PC-3 (cell line): Measurements from ENCODE around the gene LDLR. TPM values are rescaled to one million over a fixed set of nuclear protein-coding genes. Genes with fewer than 3 reads are reported as not detected.
"Not testable (repeated sequence)": the region's sequence is repeated elsewhere in the genome, so short reads cannot be mapped to it uniquely, and the experiment has no call there.

Experiments used
- ATAC-seq: fragments of 200-7000 bp; cut with Tn5 transposase; 2 replicates; pipeline ENCODE4 v1.9.1; 2020; ENCODE audit warnings: mild to moderate bottlenecking, moderate library complexity
- BruUV-seq: library from RNA; stranded (reverse); fragments of 400-500 nt; replicated peaks from 2 replicates; lab custom pipeline; 2021; lab: Mats Ljungman, UMichigan
- CTCF ChIA-PET: fragments of 300-600 bp; sonication (Branson Sonifier 250); formaldehyde crosslinking; loops from one replicate; lab custom pipeline; 2022; ENCODE audit warnings: antibody characterized with exemption; lab: Charles Lee
- POLR2A ChIA-PET: fragments of 300-600 bp; sonication (Branson Sonifier 250); formaldehyde crosslinking; loops from one replicate; lab custom pipeline; 2022; ENCODE audit warnings: antibody characterized with exemption; ENCODE audit not compliant: unreplicated experiment; lab: Charles Lee
- DNase-seq: peaks from one replicate; pipeline ENCODE4 v3.0.0-alpha.2; 2015
- H2AFZ ChIP-seq: fragments of 300-600 bp; sonication (generic); 2 replicates; pipeline ENCODE4 v1.6.0; 2016; ENCODE audit warnings: antibody characterized with exemption, low read length
- H3F3A ChIP-seq: fragments of 300-600 bp; sonication (generic); one replicate; pipeline ENCODE4 v1.6.0; 2017; ENCODE audit warnings: antibody characterized with exemption, low read length, control low read depth, mild to moderate bottlenecking; ENCODE audit not compliant: unreplicated experiment
- H3K27ac ChIP-seq: fragments of 300-600 bp; sonication (generic); 2 replicates; pipeline ENCODE4 v1.5.1; 2016; ENCODE audit warnings: mild to moderate bottlenecking, low read length
- H3K27me3 ChIP-seq: fragments of 300-600 bp; sonication (generic); 2 replicates; pipeline ENCODE4 v1.6.1; 2016; ENCODE audit warnings: low read length, mixed read lengths
- H3K36me3 ChIP-seq: fragments of 300-600 bp; sonication (generic); 2 replicates; pipeline ENCODE4 v1.6.1; 2016; ENCODE audit warnings: low read depth, mixed run types, low read length, mixed read lengths
- H3K4me1 ChIP-seq: fragments of 300-600 bp; sonication (generic); 2 replicates; pipeline ENCODE4 v1.5.1; 2016; ENCODE audit warnings: low read length; ENCODE audit not compliant: insufficient read depth
- H3K4me2 ChIP-seq: fragments of 300-600 bp; sonication (generic); 2 replicates; pipeline ENCODE4 v1.6.0; 2016; ENCODE audit warnings: low read length
- H3K4me3 ChIP-seq: fragments of 300-600 bp; sonication (generic); 2 replicates; pipeline ENCODE4 v1.5.1; 2016; ENCODE audit warnings: mild to moderate bottlenecking, low read length, mixed read lengths
- H3K79me2 ChIP-seq: fragments of 300-600 bp; sonication (generic); 2 replicates; pipeline ENCODE4 v1.6.1; 2017; ENCODE audit warnings: low read length, mixed read lengths
- H3K9ac ChIP-seq: fragments of 300-600 bp; sonication (generic); 2 replicates; pipeline ENCODE4 v1.6.0; 2016; ENCODE audit warnings: mild to moderate bottlenecking, low read length
- H3K9me2 ChIP-seq: fragments of 300-600 bp; sonication (generic); replicated peaks from 2 replicates; pipeline ENCODE4 v1.6.1; 2016; ENCODE audit warnings: mixed run types, low read length, mixed read lengths
- H3K9me3 ChIP-seq: fragments of 300-600 bp; sonication (generic); 2 replicates; pipeline ENCODE4 v1.6.1; 2016; ENCODE audit warnings: low read length, mixed read lengths
- H4K20me1 ChIP-seq: fragments of 300-600 bp; sonication (generic); 2 replicates; pipeline ENCODE4 v1.6.1; 2016; ENCODE audit warnings: low read length, mixed read lengths
- CTCF ChIP-seq: fragments of 300-600 bp; sonication (generic); conservative IDR thresholded peaks from 2 replicates; pipeline ENCODE4 v1.5.1; 2017; ENCODE audit warnings: antibody characterized with exemption, low read depth, mild to moderate bottlenecking, low read length
- EZH2 ChIP-seq: fragments of 300-600 bp; sonication (generic); IDR thresholded peaks from one replicate; pipeline ENCODE4 v1.6.1; 2017; ENCODE audit warnings: antibody characterized with exemption, mild to moderate bottlenecking, low read length; ENCODE audit not compliant: unreplicated experiment
- EZH2phosphoT487 ChIP-seq: fragments of 300-600 bp; sonication (generic); IDR thresholded peaks from 2 replicates; pipeline ENCODE4 v1.6.1; 2018; ENCODE audit warnings: mild to moderate bottlenecking, antibody characterized with exemption, low read length, borderline replicate concordance
- intact Hi-C: fragments of 100-400 bp; cut with micrococcal nuclease; formaldehyde crosslinking; loops from 2 replicates; pipeline ENCODE4 v1.9.0; 2023
- total RNA-seq: library from RNA; depleted of rRNA; stranded (reverse); fragments of >200 nt; gene quantifications from 2 replicates; pipeline ENCODE4 v1.2.3, GENCODE V29; 2014

The LDLR gene
- total RNA-seq, 1 experiment from 2014 or later: 302 TPM

- ChIA-PET CTCF (no interaction called here), POLR2A (no interaction called here)
- TF ChIP-seq EZH2phosphoT487 (no peak), EZH2 (no peak), CTCF (no peak)
- Histone ChIP-seq H3K27me3 (no peaks in the 10 kb centered on the region), H3K36me3 (peaks cover 5% of the 10 kb centered on the region; the same call in 1 of the 2 replicates), H3K9ac (peak within 1 kb of the TSS; percentile 95), H3F3A (no peaks in the 10 kb centered on the region), H3K27ac (peak within 1 kb of the TSS; percentile 35), H2AFZ (peak within 1 kb of the TSS; percentile 75), H3K9me2 (no peaks in the 10 kb centered on the region), H4K20me1 (no peaks in the 10 kb centered on the region), H3K4me1 (peaks cover 28% of the 10 kb centered on the region), H3K9me3 (no peaks in the 10 kb centered on the region), H3K79me2 (peaks cover 47% of the 10 kb centered on the region), H3K4me3 (peak within 1 kb of the TSS; percentile 94), H3K4me2 (peak within 1 kb of the TSS; percentile 89)
- intact Hi-C loops: loop anchor here (1.0 kb wide), 2 partner anchors 12 to 16 kb away; no protein-coding TSS in a partner anchor
- peak; percentile 94 for ATAC-seq
- peak; percentile 99 for DNase-seq
- BruUV-seq: no TSS peak
Measured at GRCh38 chr19:11155373-11156120, 66.3 kb downstream of the LDLR start, which contains the start of gene SPC24. TSS of gene SPC24 (minus strand) at chr19:11155782. CDS start at chr19:11155776, 6 bp downstream.

GRCh38 chr19:11159598-11160439 is 70.6 kb downstream of the LDLR start:
- Histone ChIP-seq H3K9me3 (no peaks in the 10 kb centered on the region), H3K27ac (no peak overlapping the region), H3K4me1 (peaks cover 4% of the 10 kb centered on the region; the same call in 1 of the 2 replicates), H3K4me3 (no peak overlapping the region), H3K79me2 (peaks cover 8% of the 10 kb centered on the region), H3K4me2 (no peak overlapping the region), H3K27me3 (no peaks in the 10 kb centered on the region), H3K9ac (no peak overlapping the region), H3F3A (no peaks in the 10 kb centered on the region), H3K9me2 (no peaks in the 10 kb centered on the region), H4K20me1 (no peaks in the 10 kb centered on the region), H2AFZ (no peak overlapping the region), H3K36me3 (peaks cover 4% of the 10 kb centered on the region; the same call in 1 of the 2 replicates)
- POLR2A ChIA-PET: interaction anchor here (0.6 kb wide), 1 partner anchor 22 kb away, joined by 5 read pairs; no protein-coding TSS in a partner anchor
- no TSS peak for BruUV-seq
- ATAC-seq: no peak
- intact Hi-C loops: no loop called here
- no peak for TF ChIP-seq EZH2
- no peak for TF ChIP-seq EZH2phosphoT487
- no peak for TF ChIP-seq CTCF
- CTCF ChIA-PET: no interaction called here
- no peak for DNase-seq

- H3K9me2 ChIP-seq, ATAC-seq, H3K27me3 ChIP-seq, H2AFZ ChIP-seq, H3K36me3 ChIP-seq, H3K9ac ChIP-seq, CTCF ChIA-PET, H3K4me3 ChIP-seq, H3K79me2 ChIP-seq, H3K27ac ChIP-seq, H3K4me2 ChIP-seq, H3K9me3 ChIP-seq, H3K4me1 ChIP-seq, H3F3A ChIP-seq, BruUV-seq, intact Hi-C loops, H4K20me1 ChIP-seq, DNase-seq: not testable (repeated sequence)
- POLR2A ChIA-PET: interaction anchor here (0.6 kb wide), 1 partner anchor 22 kb away, joined by 5 read pairs; no protein-coding TSS in a partner anchor
Measured at GRCh38 chr19:11160440-11160768, 71.1 kb downstream of the LDLR start.
